NB4 (cell line): ENCODE measurements around the gene AP5M1.

Experiments
- CTCF ChIP-seq: IDR thresholded peaks from one replicate; pipeline ENCODE4 v1.5.1; 2012; ENCODE audit warnings: low read depth, low read length
- MAX ChIP-seq: IDR thresholded peaks from 2 replicates; pipeline ENCODE4 v1.6.1; 2011; ENCODE audit warnings: low read depth, low read length
- POLR2A ChIP-seq: IDR thresholded peaks from 2 replicates; pipeline ENCODE4 v1.6.1; 2011; ENCODE audit warnings: mild to moderate bottlenecking; ENCODE audit not compliant: insufficient read length; ENCODE audit errors: extremely low read depth

GRCh38 chr14:57297852-57298251 lies 29.1 kb downstream of the AP5M1 start:
- TF ChIP-seq CTCF: no peak
- TF ChIP-seq POLR2A: no peak
- no peak for TF ChIP-seq MAX
